Body of pancreas (tissue), 4 donors: Measurements from ENCODE around the gene KCNAB1.

Experiments used
- POLR2A ChIP-seq, 3 donors: fragments of 450-650 bp; IDR thresholded peaks; one replicate each; pipeline ENCODE4 v1.6.1; 2016; ENCODE audit warnings: antibody characterized with exemption in 3 of 3, mild to moderate bottlenecking in 2 of 3
- TF ChIP-seq, protein P1 (sequence below), 7 experiments: fragments of 450-650 bp in 4 of 7; fragments of 200-600 bp in 3 of 7; sonication (generic) in 3 of 7; IDR thresholded peaks; one replicate each; pipeline ENCODE4 v1.5.1; 2016 to 2019; ENCODE audit warnings: antibody characterized with exemption in 7 of 7

GRCh38 chr3:156581954-156582353, 461.6 kb downstream of the KCNAB1 start:
- TF ChIP-seq, protein P1, sequence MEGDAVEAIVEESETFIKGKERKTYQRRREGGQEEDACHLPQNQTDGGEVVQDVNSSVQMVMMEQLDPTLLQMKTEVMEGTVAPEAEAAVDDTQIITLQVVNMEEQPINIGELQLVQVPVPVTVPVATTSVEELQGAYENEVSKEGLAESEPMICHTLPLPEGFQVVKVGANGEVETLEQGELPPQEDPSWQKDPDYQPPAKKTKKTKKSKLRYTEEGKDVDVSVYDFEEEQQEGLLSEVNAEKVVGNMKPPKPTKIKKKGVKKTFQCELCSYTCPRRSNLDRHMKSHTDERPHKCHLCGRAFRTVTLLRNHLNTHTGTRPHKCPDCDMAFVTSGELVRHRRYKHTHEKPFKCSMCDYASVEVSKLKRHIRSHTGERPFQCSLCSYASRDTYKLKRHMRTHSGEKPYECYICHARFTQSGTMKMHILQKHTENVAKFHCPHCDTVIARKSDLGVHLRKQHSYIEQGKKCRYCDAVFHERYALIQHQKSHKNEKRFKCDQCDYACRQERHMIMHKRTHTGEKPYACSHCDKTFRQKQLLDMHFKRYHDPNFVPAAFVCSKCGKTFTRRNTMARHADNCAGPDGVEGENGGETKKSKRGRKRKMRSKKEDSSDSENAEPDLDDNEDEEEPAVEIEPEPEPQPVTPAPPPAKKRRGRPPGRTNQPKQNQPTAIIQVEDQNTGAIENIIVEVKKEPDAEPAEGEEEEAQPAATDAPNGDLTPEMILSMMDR (IDR thresholded peaks at IDR 0.05) = no peak
- TF ChIP-seq POLR2A (IDR thresholded peaks at IDR 0.05) = no peak
